Mesodermal cell (in vitro differentiated cells): ENCODE results near the gene RRP36.

Experiments used
- H3K27ac ChIP-seq: 2 replicates; pipeline ENCODE4 v1.7.0; 2013; ENCODE audit warnings: mild to moderate bottlenecking, low read depth, low read length, moderate library complexity; ENCODE audit not compliant: severe bottlenecking
- H3K36me3 ChIP-seq: 2 replicates; pipeline ENCODE4 v1.7.1; 2013; ENCODE audit warnings: mild to moderate bottlenecking, low read length, moderate library complexity; ENCODE audit not compliant: control insufficient read depth, insufficient read depth
- H3K4me1 ChIP-seq: one replicate; pipeline ENCODE4 v1.7.1; 2013; ENCODE audit warnings: mild to moderate bottlenecking, low read length; ENCODE audit not compliant: insufficient read depth, control insufficient read depth, poor library complexity, severe bottlenecking
- H3K4me3 ChIP-seq: 2 replicates; pipeline ENCODE4 v1.7.0; 2013; ENCODE audit warnings: low read length, control low read depth, mild to moderate bottlenecking; ENCODE audit not compliant: insufficient read depth, poor library complexity, severe bottlenecking; ENCODE audit errors: extremely low read depth
- H3K9me3 ChIP-seq: 2 replicates; pipeline ENCODE4 v1.7.1; 2013; ENCODE audit warnings: mild to moderate bottlenecking, low read length, moderate library complexity; ENCODE audit not compliant: control insufficient read depth
- WGBS, 2 experiments: methylation state at CpG; one replicate each; pipeline ENCODE4 v1.1.5; 2013; ENCODE audit warnings: missing lambda C conversion rate in 2 of 2; ENCODE audit not compliant: insufficient coverage in 2 of 2; 5-methylcytosine and 5-hydroxymethylcytosine counted together

Gene RRP36

GRCh38 chr6:43009124-43009523 is 12.3 kb upstream of the RRP36 start:
- Histone ChIP-seq H3K36me3 (peaks cover 81% of the 10 kb centered on the region), H3K9me3 (no peaks in the 10 kb centered on the region)
- WGBS, 2 experiments: 40 to 94% methylated on average over 1 to 4 of the region's 6 CpGs

GRCh38 chr6:43011207-43011606 is 10.2 kb upstream of the RRP36 start:
- H3K9me3 ChIP-seq: no peaks in the 10 kb centered on the region
- 60 to 95% methylated on average over 1 to 5 of the region's 6 CpGs for WGBS, 2 experiments
- H3K4me3 ChIP-seq: no peak overlapping the region
- peaks cover 9% of the 10 kb centered on the region for H3K4me1 ChIP-seq
- peak overlapping the region; percentile 29 for H3K27ac ChIP-seq
- H3K36me3 ChIP-seq: peaks cover 71% of the 10 kb centered on the region

More at GRCh38 chr6:43009124-43009523, 12.3 kb upstream of the RRP36 start:
- H3K4me3 ChIP-seq: no peak overlapping the region
- H3K4me1 ChIP-seq: peaks cover 9% of the 10 kb centered on the region
- H3K27ac ChIP-seq: no peak overlapping the region

GRCh38 chr6:43012364-43012763 is 9.1 kb upstream of the RRP36 start:
- peak overlapping the region; percentile 85 for H3K4me3 ChIP-seq
- H3K36me3 ChIP-seq: peaks cover 71% of the 10 kb centered on the region
- H3K9me3 ChIP-seq: no peaks in the 10 kb centered on the region
- H3K27ac ChIP-seq: no peak overlapping the region
- peaks cover 16% of the 10 kb centered on the region for H3K4me1 ChIP-seq
- WGBS, 2 experiments: 90 to 95% methylated on average over 6 of the region's 6 CpGs

- Histone ChIP-seq H3K27ac (no peak overlapping the region), H3K36me3 (peaks cover 71% of the 10 kb centered on the region), H3K4me1 (peaks cover 16% of the 10 kb centered on the region), H3K4me3 (peak overlapping the region; percentile 85), H3K9me3 (no peaks in the 10 kb centered on the region)
- WGBS, 2 experiments: 3 to 19% methylated on average over 11 to 16 of the region's 25 CpGs
Observed at GRCh38 chr6:43013097-43013842, 8.2 kb upstream of the RRP36 start.

GRCh38 chr6:43013843-43014433 is 7.5 kb upstream of the RRP36 start, which contains the start of the genes KLHDC3 and MEA1:
Gene KLHDC3, plus strand, starts transcription at chr6:43014249. Its CDS starts 2,944 bp downstream, at chr6:43017193.
Gene MEA1, minus strand, starts transcription at chr6:43013946. Its CDS starts 133 bp downstream, at chr6:43013813.
- H3K4me3 ChIP-seq: peak within 1 kb of the TSS; percentile 85
- H3K4me1 ChIP-seq: peaks cover 16% of the 10 kb centered on the region
- WGBS, 2 experiments: 0% methylated on average over 38 to 49 of the region's 51 CpGs
- peaks cover 71% of the 10 kb centered on the region for H3K36me3 ChIP-seq
- no peaks in the 10 kb centered on the region for H3K9me3 ChIP-seq
- H3K27ac ChIP-seq: peak within 1 kb of the TSS; percentile 80

GRCh38 chr6:43014434-43014909 is 7.0 kb upstream of the RRP36 start:
- Histone ChIP-seq H3K36me3 (peaks cover 71% of the 10 kb centered on the region), H3K9me3 (no peaks in the 10 kb centered on the region), H3K4me3 (peak overlapping the region; percentile 85), H3K4me1 (peaks cover 16% of the 10 kb centered on the region), H3K27ac (peak overlapping the region; percentile 80)
- 4 to 9% methylated on average over 6 to 7 of the region's 7 CpGs for WGBS, 2 experiments

GRCh38 chr6:43016176-43016942 is 5.1 kb upstream of the RRP36 start:
- Histone ChIP-seq H3K4me3 (no peak overlapping the region), H3K9me3 (no peaks in the 10 kb centered on the region), H3K27ac (no peak overlapping the region), H3K4me1 (peaks cover 29% of the 10 kb centered on the region), H3K36me3 (peaks cover 62% of the 10 kb centered on the region)
- WGBS, 2 experiments: 86 to 87% methylated on average over 3 to 5 of the region's 7 CpGs

- WGBS, 2 experiments: 95 to 99% methylated on average over 10 to 12 of the region's 12 CpGs
- H3K27ac ChIP-seq: no peak overlapping the region
- no peaks in the 10 kb centered on the region for H3K9me3 ChIP-seq
- no peak overlapping the region for H3K4me3 ChIP-seq
- peaks cover 29% of the 10 kb centered on the region for H3K4me1 ChIP-seq
- peaks cover 56% of the 10 kb centered on the region for H3K36me3 ChIP-seq
Observed at GRCh38 chr6:43016943-43017334, 4.5 kb upstream of the RRP36 start.

GRCh38 chr6:43019152-43019551 is 2.3 kb upstream of the RRP36 start:
- peaks cover 62% of the 10 kb centered on the region for H3K36me3 ChIP-seq
- peaks cover 27% of the 10 kb centered on the region for H3K4me1 ChIP-seq
- H3K27ac ChIP-seq: no peak overlapping the region
- 93 to 100% methylated on average over 2 of the region's 2 CpGs for WGBS, 2 experiments
- no peaks in the 10 kb centered on the region for H3K9me3 ChIP-seq
- no peak overlapping the region for H3K4me3 ChIP-seq

GRCh38 chr6:43020052-43020705 is 1.2 kb upstream of the RRP36 start:
- 80 to 92% methylated on average over 1 to 2 of the region's 3 CpGs for WGBS, 2 experiments
- peaks cover 27% of the 10 kb centered on the region for H3K4me1 ChIP-seq
- H3K36me3 ChIP-seq: peaks cover 72% of the 10 kb centered on the region
- peak overlapping the region; percentile 23 for H3K27ac ChIP-seq
- no peaks in the 10 kb centered on the region for H3K9me3 ChIP-seq
- no peak overlapping the region for H3K4me3 ChIP-seq
